UCSD-AML1 (cell line): ENCODE results near the gene OXLD1.

Experiments used
- DNase-seq: peaks from one replicate; lab custom pipeline; 2025; ENCODE audit not compliant: unreplicated experiment; lab: John Stamatoyannopoulos, UW

Gene OXLD1

GRCh38 chr17:81655378-81656117 lies 10.9 kb downstream of the OXLD1 start:
- no peak for DNase-seq

- DNase-seq: peak; percentile 47
These were observed 13.3 kb downstream of the OXLD1 start for GRCh38 chr17:81652906-81653771.

GRCh38 chr17:81651692-81652091 lies 14.7 kb downstream of the OXLD1 start:
- no peak for DNase-seq

- no peak for DNase-seq
These were observed 15.5 kb downstream of the OXLD1 start for GRCh38 chr17:81650951-81651350.

- no peak for DNase-seq
These were observed 17.7 kb downstream of the OXLD1 start for GRCh38 chr17:81648707-81649085.

- no peak for DNase-seq
These were observed 18.2 kb downstream of the OXLD1 start for GRCh38 chr17:81648013-81648706.

GRCh38 chr17:81647640-81648012 lies 18.8 kb downstream of the OXLD1 start:
- DNase-seq: no peak

- DNase-seq: no peak
These were observed 19.4 kb downstream of the OXLD1 start for GRCh38 chr17:81646869-81647600.

GRCh38 chr17:81644976-81645952 lies 21.1 kb downstream of the OXLD1 start:
- no peak for DNase-seq

- DNase-seq: no peak
These were observed 21.9 kb downstream of the OXLD1 start for GRCh38 chr17:81644496-81644895.

GRCh38 chr17:81641825-81642489 lies 24.4 kb downstream of the OXLD1 start:
- DNase-seq: no peak

GRCh38 chr17:81640011-81640410 lies 26.4 kb downstream of the OXLD1 start:
- no peak for DNase-seq

- DNase-seq: no peak
These were observed 27.7 kb downstream of the OXLD1 start for GRCh38 chr17:81638683-81639082.

GRCh38 chr17:81636505-81637288 lies 29.7 kb downstream of the OXLD1 start, which contains the start of the genes NPLOC4 and TSPAN10:
TSS of gene NPLOC4 (minus strand) at chr17:81637112. CDS start at chr17:81636930, 182 bp downstream.
TSS of gene TSPAN10 (plus strand) at chr17:81637196. CDS start at chr17:81642413, 5,217 bp downstream.
- DNase-seq: peak; percentile 88

GRCh38 chr17:81635973-81636504 lies 30.4 kb downstream of the OXLD1 start:
- DNase-seq: no peak

- DNase-seq: no peak
These were observed 31.0 kb downstream of the OXLD1 start for GRCh38 chr17:81635431-81635830.

GRCh38 chr17:81631482-81631881 lies 34.9 kb downstream of the OXLD1 start:
- DNase-seq: no peak

- DNase-seq: no peak
These were observed 36.1 kb downstream of the OXLD1 start for GRCh38 chr17:81630274-81630673.
